A549 (cell line): ENCODE measurements around the gene AAMDC. TPM values are rescaled to one million over a fixed set of nuclear protein-coding genes. Genes with fewer than 3 reads are reported as not detected.
A peak's percentile ranks its signal among the peaks of the same experiment; 100 is the strongest.

Source experiments
- ATAC-seq, 2 experiments: fragments of 200-7000 bp in 1 of 2; fragments of >200 bp in 1 of 2; cut with Nextera tagmentation in 1 of 2; cut with Tn5 transposase in 1 of 2; 3 replicates each; pipeline versions ENCODE4 v1.8.0 to v1.9.1; 2018 to 2020; ENCODE audit warnings: mild to moderate bottlenecking in 1 of 2, moderate library complexity in 1 of 2
- CTCF ChIA-PET: fragments of 300-600 bp; sonication (Branson Sonifier 250); formaldehyde crosslinking; extraction: SDS; loops from one replicate; lab custom pipeline; 2021; ENCODE audit warnings: antibody characterized with exemption, inconsistent platforms; lab: Yijun Ruan, JAX
- POLR2A ChIA-PET: fragments of 350-600 bp; formaldehyde crosslinking; extraction: SDS; loops from one replicate; lab custom pipeline; 2021; ENCODE audit warnings: antibody characterized with exemption, inconsistent platforms; lab: Yijun Ruan, JAX
- DNase-seq, 2 experiments: peaks; one replicate each; pipeline versions ENCODE4 v3.0.0 to v3.0.0-alpha.2; 2011 to 2016; ENCODE audit warnings: low read depth in 1 of 2, low spot score in 1 of 2
- FAIRE-seq: peaks from 2 replicates; lab custom pipeline; 2011; peaks lifted over from hg19 to GRCh38; lab: Jason Lieb, UNC
- H3K27ac ChIP-seq, 2 experiments: fragments of >200 bp; sonication (Bioruptor Twin); formaldehyde crosslinking; 3 replicates each; pipeline ENCODE4 v1.5.1; 2016 to 2017
- H3K4me1 ChIP-seq: fragments of >200 bp; sonication (Bioruptor Twin); formaldehyde crosslinking; 3 replicates; pipeline ENCODE4 v1.6.1; 2016
- H3K4me2 ChIP-seq: fragments of >200 bp; sonication (Bioruptor Twin); formaldehyde crosslinking; 3 replicates; pipeline ENCODE4 v1.6.1; 2016
- H3K4me3 ChIP-seq: fragments of >200 bp; sonication (Bioruptor Twin); formaldehyde crosslinking; 3 replicates; pipeline ENCODE4 v1.5.1; 2016
- H3K9me3 ChIP-seq: fragments of >200 bp; sonication (Bioruptor Twin); formaldehyde crosslinking; 3 replicates; pipeline ENCODE4 v1.6.1; 2016
- BHLHE40 ChIP-seq: IDR thresholded peaks from 2 replicates; pipeline ENCODE4 v1.6.1; 2012; ENCODE audit warnings: low read depth, low read length, inconsistent platforms
- CBX8 ChIP-seq: fragments of 200-600 bp; sonication (generic); IDR thresholded peaks from 2 replicates; pipeline ENCODE4 v1.6.1; 2016
- EHMT2 ChIP-seq: fragments of 200-600 bp; sonication (generic); IDR thresholded peaks from 2 replicates; pipeline ENCODE4 v1.6.1; 2016; ENCODE audit warnings: antibody characterized with exemption, low read depth, mild to moderate bottlenecking, moderate library complexity
- ELK1 ChIP-seq: fragments of 150-350 bp; IDR thresholded peaks from 2 replicates; pipeline ENCODE4 v1.6.1; 2014; ENCODE audit warnings: low read depth, mild to moderate bottlenecking, low read length
- FOSL2 ChIP-seq, 2 experiments: fragments of 450-650 bp in 1 of 2; fragments of >200 bp in 1 of 2; sonication (Bioruptor Twin) in 1 of 2; formaldehyde crosslinking; IDR thresholded peaks; 2 replicates each; pipeline versions ENCODE4 v1.5.0 to v1.6.1; 2016 to 2020; ENCODE audit warnings: mild to moderate bottlenecking in 1 of 2, moderate library complexity in 1 of 2
- HDAC2 ChIP-seq: fragments of 200-600 bp; sonication (generic); IDR thresholded peaks from 2 replicates; pipeline ENCODE4 v1.6.1; 2016
- HES2 ChIP-seq: fragments of >200 bp; sonication (Bioruptor Twin); formaldehyde crosslinking; IDR thresholded peaks from 2 replicates; pipeline ENCODE4 v1.6.1; 2016
- HOXA7 ChIP-seq: fragments of 250-450 bp; sonication (Bioruptor Pico); IDR thresholded peaks from 2 replicates; pipeline ENCODE4 v1.5.0; 2020; ENCODE audit warnings: mild to moderate bottlenecking, moderate library complexity
- HOXB13 ChIP-seq: fragments of 250-450 bp; sonication (Bioruptor Pico); IDR thresholded peaks from 2 replicates; pipeline ENCODE4 v1.5.0; 2020; ENCODE audit warnings: low read depth, mild to moderate bottlenecking, moderate library complexity
- HOXB5 ChIP-seq: fragments of 250-450 bp; sonication (Bioruptor Pico); IDR thresholded peaks from 2 replicates; pipeline ENCODE4 v1.5.0; 2020; ENCODE audit warnings: mild to moderate bottlenecking, moderate library complexity
- JUNB ChIP-seq: fragments of >200 bp; sonication (Bioruptor Twin); formaldehyde crosslinking; IDR thresholded peaks from 2 replicates; pipeline ENCODE4 v1.6.1; 2016
- MAFK ChIP-seq: fragments of 450-650 bp; IDR thresholded peaks from 2 replicates; pipeline ENCODE4 v1.6.1; 2014; ENCODE audit not compliant: partially characterized antibody
- NFE2L2 ChIP-seq: fragments of 150-350 bp; conservative IDR thresholded peaks from 2 replicates; pipeline ENCODE4 v1.6.1; 2014; ENCODE audit warnings: low read length
- NR3C1 ChIP-seq: fragments of >200 bp; sonication (Bioruptor Twin); formaldehyde crosslinking; IDR thresholded peaks from 3 replicates; pipeline ENCODE4 v1.6.1; 2017
- PBX3 ChIP-seq: IDR thresholded peaks from 2 replicates; pipeline ENCODE4 v1.6.1; 2012
- RAD21 ChIP-seq, 2 experiments: fragments of >200 bp in 1 of 2; sonication (Bioruptor Twin) in 1 of 2; formaldehyde crosslinking in 1 of 2; IDR thresholded peaks in 1 of 2; conservative IDR thresholded peaks in 1 of 2; 2 replicates in 1 of 2; 3 replicates in 1 of 2; pipeline ENCODE4 v1.6.1; 2012 to 2018; ENCODE audit warnings: inconsistent platforms in 1 of 2
- RFX5 ChIP-seq: fragments of 450-650 bp; IDR thresholded peaks from 2 replicates; pipeline ENCODE4 v1.7.1; 2014; ENCODE audit warnings: antibody characterized with exemption, mild to moderate bottlenecking, moderate library complexity
- RNF2 ChIP-seq: fragments of 200-600 bp; sonication (generic); IDR thresholded peaks from 2 replicates; pipeline ENCODE4 v1.6.1; 2016; ENCODE audit warnings: low read depth, mild to moderate bottlenecking, antibody characterized with exemption, moderate library complexity, borderline replicate concordance
- SMC3 ChIP-seq: fragments of >200 bp; sonication (Bioruptor Twin); formaldehyde crosslinking; IDR thresholded peaks from 3 replicates; pipeline ENCODE4 v1.6.1; 2018; ENCODE audit warnings: inconsistent platforms
- SREBF2 ChIP-seq: fragments of 450-650 bp; IDR thresholded peaks from 2 replicates; pipeline ENCODE4 v1.6.1; 2014; ENCODE audit warnings: mild to moderate bottlenecking, moderate library complexity
- TFCP2L1 ChIP-seq: fragments of 250-450 bp; sonication (Bioruptor Pico); IDR thresholded peaks from 2 replicates; pipeline ENCODE4 v1.5.0; 2021; ENCODE audit warnings: mild to moderate bottlenecking
- ZFP36 ChIP-seq: fragments of 450-650 bp; IDR thresholded peaks from 2 replicates; pipeline ENCODE4 v1.6.1; 2014; ENCODE audit warnings: borderline replicate concordance; ENCODE audit not compliant: partially characterized antibody
- ZNF302 ChIP-seq: fragments of 250-450 bp; sonication (Bioruptor Pico); IDR thresholded peaks from 2 replicates; pipeline ENCODE4 v1.9.0; 2021; ENCODE audit warnings: inconsistent platforms, mild to moderate bottlenecking, moderate library complexity
- ZSCAN20 ChIP-seq: fragments of 250-450 bp; sonication (Bioruptor Pico); IDR thresholded peaks from 2 replicates; pipeline ENCODE4 v1.8.0; 2022; ENCODE audit warnings: mild to moderate bottlenecking, moderate library complexity
- WGBS: methylation state at CpG from one replicate; pipeline ENCODE4 v1.1.6; 2017; ENCODE audit errors: missing lambda C conversion rate; 5-methylcytosine and 5-hydroxymethylcytosine counted together
- polyA plus RNA-seq, 4 experiments: library from polyadenylated mRNA; depleted of rRNA in 3 of 4; stranded (reverse); fragments of >200 nt; fragmentation: RNase III in 1 of 4; extraction: RNeasy Plus Mini Kit Qiagen cat#74134 plus additional on column Dnase treatment in 1 of 4; gene quantifications; 2 replicates in 3 of 4; 3 replicates in 1 of 4; pipeline ENCODE4 v1.2.3, GENCODE V29; 2011 to 2017
- TF ChIP-seq, protein P1 (sequence below): fragments of 250-450 bp; sonication (Bioruptor Pico); IDR thresholded peaks from 2 replicates; pipeline ENCODE4 v1.5.0; 2021; ENCODE audit warnings: mild to moderate bottlenecking, moderate library complexity, borderline replicate concordance
- TF ChIP-seq, protein P2 (sequence below): IDR thresholded peaks from 2 replicates; pipeline ENCODE4 v1.6.1; 2012

AAMDC gene
- polyA plus RNA-seq, 2 of the 4 experiments (the other 2 are of a cell fraction), result 25.4 to 36.5 TPM

- TF ChIP-seq HOXA7 (CRISPR knock-in tag), result no peak
- no peak for TF ChIP-seq ZNF302 (CRISPR knock-in tag)
- TF ChIP-seq RFX5, result no peak
- no peak for TF ChIP-seq ELK1
- TF ChIP-seq HDAC2, result no peak
- no peak for TF ChIP-seq ZFP36
- no peak for TF ChIP-seq BHLHE40
- TF ChIP-seq HES2, result no peak
- TF ChIP-seq RNF2, result no peak
- no peak for TF ChIP-seq NR3C1
- TF ChIP-seq, protein P1, sequence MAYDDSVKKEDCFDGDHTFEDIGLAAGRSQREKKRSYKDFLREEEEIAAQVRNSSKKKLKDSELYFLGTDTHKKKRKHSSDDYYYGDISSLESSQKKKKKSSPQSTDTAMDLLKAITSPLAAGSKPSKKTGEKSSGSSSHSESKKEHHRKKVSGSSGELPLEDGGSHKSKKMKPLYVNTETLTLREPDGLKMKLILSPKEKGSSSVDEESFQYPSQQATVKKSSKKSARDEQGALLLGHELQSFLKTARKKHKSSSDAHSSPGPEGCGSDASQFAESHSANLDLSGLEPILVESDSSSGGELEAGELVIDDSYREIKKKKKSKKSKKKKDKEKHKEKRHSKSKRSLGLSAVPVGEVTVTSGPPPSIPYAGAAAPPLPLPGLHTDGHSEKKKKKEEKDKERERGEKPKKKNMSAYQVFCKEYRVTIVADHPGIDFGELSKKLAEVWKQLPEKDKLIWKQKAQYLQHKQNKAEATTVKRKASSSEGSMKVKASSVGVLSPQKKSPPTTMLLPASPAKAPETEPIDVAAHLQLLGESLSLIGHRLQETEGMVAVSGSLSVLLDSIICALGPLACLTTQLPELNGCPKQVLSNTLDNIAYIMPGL, result no peak
- no peak for TF ChIP-seq ZSCAN20 (CRISPR knock-in tag)
- TF ChIP-seq NFE2L2, result no peak
- TF ChIP-seq JUNB, result no peak
- no peak for TF ChIP-seq PBX3
- TF ChIP-seq TFCP2L1 (CRISPR knock-in tag), result no peak
- DNase-seq (no peak), FAIRE-seq (no peak), ATAC-seq (peak in 1 of 2 experiments; percentile 35; a peak in 2 of 6 replicates)
- no peak overlapping the region for H3K27ac ChIP-seq
- H3K4me1 ChIP-seq, result peaks cover 16% of the 10 kb centered on the region; the same call in 1 of the 3 replicates
- no peaks in the 10 kb centered on the region for H3K9me3 ChIP-seq
- H3K4me2 ChIP-seq, result no peak overlapping the region
- ChIA-PET POLR2A (no interaction called here), CTCF (no interaction called here)
- H3K4me3 ChIP-seq, result no peak overlapping the region
- 64% methylated on average over 3 of the region's 3 CpGs for WGBS
These were observed 19.5 kb upstream of the AAMDC start for GRCh38 chr11:77801477-77801876.

- ChIA-PET POLR2A (no interaction called here), CTCF (no interaction called here)
- FAIRE-seq (no peak), DNase-seq (no peak), ATAC-seq (no peak)
- no peak overlapping the region for H3K4me2 ChIP-seq
- H3K27ac ChIP-seq, result no peak overlapping the region
- H3K4me1 ChIP-seq, result peaks cover 22% of the 10 kb centered on the region
- H3K9me3 ChIP-seq, result no peaks in the 10 kb centered on the region
- TF ChIP-seq MAFK (peak; percentile 5), CBX8 (no peak)
- no peak overlapping the region for H3K4me3 ChIP-seq
These were observed 14.5 kb upstream of the AAMDC start for GRCh38 chr11:77806415-77806814.

DNA sequence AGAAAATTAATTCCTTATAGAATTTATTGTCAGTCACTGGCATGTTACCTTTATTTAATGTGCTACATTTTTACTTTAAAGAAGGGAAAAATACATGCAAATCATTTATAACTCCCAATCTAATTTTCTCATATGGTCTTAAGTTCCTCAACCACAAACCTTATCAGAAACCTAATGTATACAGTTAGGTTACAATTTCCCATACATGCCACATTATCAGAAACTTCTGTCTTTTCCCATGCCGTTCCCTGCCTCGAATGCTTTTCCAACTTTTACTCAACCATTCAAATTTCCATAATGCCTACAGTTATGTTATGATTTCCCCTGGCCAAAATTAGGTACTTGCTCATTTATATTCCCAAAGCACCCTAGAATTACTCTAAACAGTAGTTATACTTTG lies 14.0 kb upstream of the AAMDC start:
- ChIA-PET POLR2A (no interaction called here), CTCF (no interaction called here)
- 86% methylated on average over 2 of the region's 2 CpGs for WGBS
- Histone ChIP-seq H3K9me3 (no peaks in the 10 kb centered on the region), H3K27ac (no peak overlapping the region), H3K4me1 (peaks cover 19% of the 10 kb centered on the region), H3K4me2 (peak overlapping the region; percentile 23; the same call in 2 of the 3 replicates), H3K4me3 (no peak overlapping the region)
- ATAC-seq (no peak), FAIRE-seq (no peak), DNase-seq (no peak)
- TF ChIP-seq EHMT2, result no peak
- TF ChIP-seq NFE2L2, result no peak
- no peak for TF ChIP-seq HOXA7 (CRISPR knock-in tag)
- TF ChIP-seq, protein P1, result no peak
- TF ChIP-seq RAD21 (conservative IDR thresholded peaks at IDR 0.05 in 1 of 2, IDR thresholded peaks at IDR 0.05 in 1 of 2), result no peak
- TF ChIP-seq, protein P2, sequence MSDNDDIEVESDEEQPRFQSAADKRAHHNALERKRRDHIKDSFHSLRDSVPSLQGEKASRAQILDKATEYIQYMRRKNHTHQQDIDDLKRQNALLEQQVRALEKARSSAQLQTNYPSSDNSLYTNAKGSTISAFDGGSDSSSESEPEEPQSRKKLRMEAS, result no peak
- no peak for TF ChIP-seq SREBF2
- TF ChIP-seq HOXB5 (CRISPR knock-in tag), result no peak
- no peak for TF ChIP-seq HES2
- no peak for TF ChIP-seq SMC3
- TF ChIP-seq FOSL2 (IDR thresholded peaks at IDR 0.05), result no peak
- no peak for TF ChIP-seq FOSL2 (CRISPR knock-in tag; IDR thresholded peaks at IDR 0.05)
- TF ChIP-seq RNF2, result no peak
- no peak for TF ChIP-seq HOXB13 (CRISPR knock-in tag)
